GM12878 (cell line): ENCODE measurements around the gene KHDRBS1. TPM values are rescaled to one million over a fixed set of nuclear protein-coding genes. Genes with fewer than 3 reads are reported as not detected.
A peak's percentile ranks its signal among the peaks of the same experiment; 100 is the strongest.

Source experiments
- ATAC-seq: fragments of 200-7000 bp; cut with Tn5 transposase; 3 replicates; pipeline ENCODE4 v1.9.1; 2020; ENCODE audit warnings: mild to moderate bottlenecking, moderate library complexity
- BruUV-seq: library from RNA; stranded (reverse); fragments of 400-500 nt; replicated peaks from 2 replicates; lab custom pipeline; 2021; lab: Mats Ljungman, UMichigan
- CTCF ChIA-PET: fragments of 300-600 bp; sonication (Branson Sonifier 250); formaldehyde crosslinking; extraction: SDS; loops from one replicate; lab custom pipeline; 2021; ENCODE audit warnings: inconsistent platforms; lab: Yijun Ruan, JAX
- POLR2A ChIA-PET: fragments of 350-600 bp; formaldehyde crosslinking; extraction: SDS; loops from one replicate; lab custom pipeline; 2021; ENCODE audit warnings: inconsistent platforms; lab: Charles Lee
- RAD21 ChIA-PET: fragments of 300-600 bp; sonication (Branson Sonifier 250); formaldehyde crosslinking; loops from one replicate; lab custom pipeline; 2023; ENCODE audit warnings: antibody characterized with exemption; ENCODE audit not compliant: unreplicated experiment; lab: Charles Lee
- SMC1A ChIA-PET: fragments of 300-600 bp; sonication (Branson Sonifier 250); formaldehyde crosslinking; loops from one replicate; lab custom pipeline; 2023; ENCODE audit not compliant: unreplicated experiment, uncharacterized antibody; lab: Charles Lee
- DNase-seq: peaks from one replicate; pipeline ENCODE4 v3.0.0-alpha.2; 2011; ENCODE audit warnings: low read depth, low spot score
- FAIRE-seq: peaks from 3 replicates; lab custom pipeline; 2011; peaks lifted over from hg19 to GRCh38; lab: Jason Lieb, UNC
- H2AFZ ChIP-seq: 2 replicates; pipeline ENCODE4 v1.6.0; 2011; ENCODE audit warnings: low read depth, low read length, control low read depth; ENCODE audit not compliant: control insufficient read depth
- H3K27ac ChIP-seq: 2 replicates; pipeline ENCODE4 v1.5.1; 2011; ENCODE audit warnings: control low read depth; ENCODE audit not compliant: control insufficient read depth, insufficient read depth
- H3K27me3 ChIP-seq, 2 experiments: replicated peaks in 1 of 2; 2 replicates each; pipeline versions ENCODE4 v1.6.0 to v1.6.1; 2011; ENCODE audit warnings: low read length in 1 of 2; ENCODE audit not compliant: control insufficient read depth in 2 of 2, insufficient read depth in 2 of 2
- H3K36me3 ChIP-seq, 2 experiments: 2 replicates each; pipeline ENCODE4 v1.5.1; 2011; ENCODE audit warnings: low read length in 1 of 2; ENCODE audit not compliant: control insufficient read depth in 2 of 2, insufficient read depth in 2 of 2
- H3K4me1 ChIP-seq: 2 replicates; pipeline ENCODE4 v1.6.1; 2011; ENCODE audit warnings: mild to moderate bottlenecking, low read length, moderate library complexity, mixed read lengths; ENCODE audit not compliant: control insufficient read depth, insufficient read depth
- H3K4me2 ChIP-seq: 2 replicates; pipeline ENCODE4 v1.6.0; 2011; ENCODE audit warnings: control low read depth; ENCODE audit not compliant: control insufficient read depth, insufficient read depth
- H3K4me3 ChIP-seq: fragments of 200-600 bp; sonication (generic); 2 replicates; pipeline ENCODE4 v1.5.1; 2016
- H3K79me2 ChIP-seq: 2 replicates; pipeline ENCODE4 v1.6.0; 2011; ENCODE audit warnings: low read length; ENCODE audit not compliant: control insufficient read depth, insufficient read depth
- H3K9ac ChIP-seq: 2 replicates; pipeline ENCODE4 v1.8.0; 2011; ENCODE audit warnings: low read length, control low read depth, mixed read lengths; ENCODE audit not compliant: control insufficient read depth, insufficient read depth
- H3K9me3 ChIP-seq: replicated peaks from 3 replicates; pipeline ENCODE4 v1.5.1; 2011; ENCODE audit warnings: mild to moderate bottlenecking, low read length; ENCODE audit not compliant: control insufficient read depth, insufficient read depth
- H4K20me1 ChIP-seq: 2 replicates; pipeline ENCODE4 v1.6.0; 2011; ENCODE audit not compliant: control insufficient read depth, insufficient read depth
- HDGF ChIP-seq: fragments of 450-650 bp; IDR thresholded peaks from 2 replicates; pipeline ENCODE4 v1.6.1; 2016; ENCODE audit warnings: antibody characterized with exemption
- NFYB ChIP-seq: IDR thresholded peaks from 2 replicates; pipeline ENCODE4 v1.6.1; 2011; ENCODE audit warnings: low read depth, mild to moderate bottlenecking, low read length, improper control_type of control experiment, moderate library complexity; ENCODE audit not compliant: insufficient read depth
- NRF1 ChIP-seq: conservative IDR thresholded peaks from 2 replicates; pipeline ENCODE4 v1.6.1; 2011; ENCODE audit warnings: mild to moderate bottlenecking, low read depth, low read length, improper control_type of control experiment
- SMAD1 ChIP-seq: fragments of 450-650 bp; IDR thresholded peaks from 2 replicates; pipeline ENCODE4 v1.6.1; 2018; ENCODE audit warnings: mild to moderate bottlenecking, low read depth; ENCODE audit not compliant: partially characterized antibody
- ZBTB33 ChIP-seq: fragments of 450-650 bp; IDR thresholded peaks from 2 replicates; pipeline ENCODE4 v1.6.1; 2017; ENCODE audit warnings: mild to moderate bottlenecking
- WGBS: methylation state at CpG from one replicate; pipeline ENCODE4 v1.1.6; 2016; ENCODE audit warnings: low lambda C conversion rate; ENCODE audit not compliant: insufficient replicate concordance, insufficient coverage; ENCODE audit errors: missing lambda C conversion rate; 5-methylcytosine and 5-hydroxymethylcytosine counted together
- in situ Hi-C: fragments of 300-500 bp; cut with MboI; formaldehyde crosslinking; loops from 9 replicates; pipeline ENCODE4 v1.14.3; 2018; ENCODE audit warnings: mixed read lengths
- intact Hi-C: fragments of 100-400 bp; cut with micrococcal nuclease; formaldehyde crosslinking; loops from one replicate; pipeline ENCODE4 v1.14.2; 2022; ENCODE audit not compliant: unreplicated experiment
- polyA plus RNA-seq, 11 experiments: library from polyadenylated mRNA; depleted of rRNA in 4 of 11; unstranded in 6 of 11; stranded (reverse) in 5 of 11; fragments of >200 nt; fragmentation: Nextera tagmentation in 4 of 11; fragmentation: Illumina TruSeq in 1 of 11; extraction: Ambion mirVana in 4 of 11; extraction: Trizol in 1 of 11; gene quantifications; 1 replicate in 1 of 11; 2 replicates in 10 of 11; pipeline versions ENCODE4 v1.2.1 to v1.2.3, GENCODE V29; 2011 to 2016; ENCODE audit warnings: inconsistent platforms in 2 of 11, missing spikeins in 2 of 11, low read depth in 1 of 11
- total RNA-seq, 4 experiments: library from RNA; depleted of rRNA in 3 of 4; stranded (reverse); fragments of >200 nt in 3 of 4; fragmentation: Illumina TruSeq in 1 of 4; extraction: Trizol in 1 of 4; gene quantifications; 2 replicates each; pipeline versions ENCODE4 v1.2.1 to v1.2.3, GENCODE V29; 2013 to 2021

Gene KHDRBS1
- total and polyA plus RNA-seq, 10 of the 15 experiments (the other 5 are each of a cell fraction or from before 2014, with no cell fraction given) = 42.5 to 204 (median 96.0) TPM

DNA sequence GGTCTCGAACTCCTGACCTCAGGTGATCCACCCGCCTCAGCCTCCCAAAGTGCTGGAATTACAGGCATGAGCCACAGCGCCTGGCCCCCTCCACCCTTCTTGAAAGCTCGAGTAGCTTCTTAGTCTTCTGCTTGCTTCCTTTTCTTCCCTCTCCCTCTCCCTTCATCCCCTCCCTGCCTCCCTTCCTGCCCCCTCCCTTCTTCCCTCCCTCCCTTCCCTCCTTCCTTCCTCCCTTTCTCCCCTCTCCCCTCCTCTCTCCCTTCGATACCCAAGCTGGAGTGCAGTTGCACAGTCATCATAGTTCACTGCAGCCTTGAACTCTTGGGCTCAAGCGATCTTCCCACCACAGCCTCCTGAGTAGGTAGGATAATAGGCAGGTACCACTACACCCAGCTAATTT, 11.8 kb downstream of the KHDRBS1 start:
- in situ Hi-C loops = no loop called here
- 96% methylated on average over 5 of the region's 6 CpGs for WGBS
- CTCF ChIA-PET = interaction anchor here (1.1 kb wide), 1 partner anchor 9 kb away, joined by 6 read pairs; no protein-coding TSS in a partner anchor
- Histone ChIP-seq H2AFZ (no peak overlapping the region), H3K36me3 (peaks cover 5 to 26% of the 10 kb centered on the region in 2 experiments), H3K27me3 (no peaks in the 10 kb centered on the region), H3K4me1 (peaks cover 33% of the 10 kb centered on the region), H3K9me3 (no peaks in the 10 kb centered on the region; the same call in 2 of the 3 replicates), H3K4me2 (no peak overlapping the region), H4K20me1 (peaks cover 2% of the 10 kb centered on the region; the same call in 1 of the 2 replicates), H3K9ac (no peak overlapping the region), H3K79me2 (peaks cover 89% of the 10 kb centered on the region), H3K27ac (no peak overlapping the region), H3K4me3 (no peak overlapping the region)
- DNase-seq (no peak), FAIRE-seq (no peak), ATAC-seq (no peak)
- TF ChIP-seq ZBTB33 (no peak), HDGF (0 out of 2 replicates have a peak, but pooled peaks have one; percentile 20), NRF1 (no peak), SMAD1 (no peak), NFYB (no peak)
- RAD21 ChIA-PET = interaction anchor here (0.5 kb wide), 1 partner anchor 82 kb away, joined by 3 read pairs; the partner anchor contains the start of gene KPNA6
- intact Hi-C loops = no loop called here
- no TSS peak for BruUV-seq
- SMC1A ChIA-PET = interaction anchor here (1.0 to 1.5 kb wide), 3 partner anchors 9 to 46 kb away, joined by 3 read pairs; no protein-coding TSS in a partner anchor
- POLR2A ChIA-PET = interaction anchor here (0.6 to 5.1 kb wide), 2 partner anchors 11 to 96 kb away, joined by 3 to 25 read pairs; partner anchors contain the start of gene KHDRBS1
